ENCODE measurements around the gene P2RY8.
"Not testable (repeated sequence)": the region's sequence is repeated elsewhere in the genome, so short reads cannot be mapped to it uniquely, and the experiment has no call there.

Gene P2RY8

DNA sequence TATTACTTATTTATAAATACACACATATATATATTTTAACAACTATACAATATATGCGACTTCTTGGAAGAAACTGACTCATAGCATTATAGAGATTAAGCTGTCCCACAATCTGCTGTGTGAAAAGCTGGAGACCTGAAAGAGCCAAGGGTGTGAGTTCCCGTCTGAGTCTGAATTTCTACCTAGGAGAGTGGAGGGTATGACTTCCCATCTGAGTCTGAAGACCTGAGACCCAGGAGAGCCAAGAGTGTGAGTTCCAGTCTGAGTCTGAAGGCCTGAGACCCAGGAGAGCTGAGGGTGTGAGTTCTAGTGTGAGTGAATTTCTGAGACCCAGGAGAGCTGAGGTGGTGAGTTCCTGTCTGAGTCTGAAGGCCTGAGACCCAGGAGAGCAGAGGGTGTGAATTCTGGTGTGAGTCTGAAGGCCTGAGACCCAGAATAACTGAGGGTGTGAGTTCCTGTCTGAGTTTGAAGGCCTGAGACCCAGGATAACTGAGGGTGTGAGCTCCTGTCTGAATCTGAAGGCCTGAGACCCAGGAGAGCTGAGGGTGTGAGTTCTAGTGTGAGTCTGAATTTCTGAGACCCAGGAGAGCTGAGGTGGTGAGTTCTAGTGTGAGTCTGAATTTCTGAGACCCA lies 8.9 kb upstream of the P2RY8 start:
- no peak for DNase-seq (ENCODE audit: low read depth in 2 of 3, low spot score in 1 of 3)

DNA sequence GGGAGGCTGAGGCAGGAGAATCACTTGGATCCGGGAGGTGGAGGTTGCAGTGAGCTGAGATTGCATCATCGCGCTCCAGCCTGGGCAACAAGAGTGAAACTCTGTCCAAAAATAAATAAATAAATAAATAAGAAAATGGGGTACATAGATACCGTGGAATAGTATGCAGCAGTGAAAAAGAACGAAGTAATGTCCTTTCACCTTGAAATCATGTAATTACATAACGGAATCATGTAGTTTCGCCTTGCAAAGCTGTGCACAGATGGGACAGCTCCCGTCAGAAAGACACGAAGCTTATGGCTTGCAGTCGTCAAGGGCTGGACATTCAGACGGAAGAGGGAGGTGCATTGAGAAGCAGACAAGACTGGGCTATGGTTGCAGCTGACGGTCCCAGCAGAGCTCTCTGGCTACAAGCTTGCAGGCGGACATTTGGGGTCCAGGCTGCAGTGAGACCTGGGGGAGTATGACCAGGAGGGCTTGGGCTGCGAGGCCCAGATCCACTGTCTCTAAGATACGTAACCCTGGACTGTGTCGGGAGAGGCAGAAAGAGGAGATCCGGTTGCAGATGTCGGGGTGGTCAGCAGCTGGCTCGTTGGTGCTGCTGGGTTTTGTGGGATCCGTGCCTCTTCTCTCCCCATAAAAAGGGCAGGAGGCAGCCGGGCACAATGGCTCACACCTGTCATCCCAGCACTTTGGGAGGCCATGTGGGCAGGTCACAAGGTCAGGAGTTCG lies 6.2 kb upstream of the P2RY8 start:
- DNase-seq (ENCODE audit: low read depth in 2 of 3, low spot score in 1 of 3) = no peak

DNA sequence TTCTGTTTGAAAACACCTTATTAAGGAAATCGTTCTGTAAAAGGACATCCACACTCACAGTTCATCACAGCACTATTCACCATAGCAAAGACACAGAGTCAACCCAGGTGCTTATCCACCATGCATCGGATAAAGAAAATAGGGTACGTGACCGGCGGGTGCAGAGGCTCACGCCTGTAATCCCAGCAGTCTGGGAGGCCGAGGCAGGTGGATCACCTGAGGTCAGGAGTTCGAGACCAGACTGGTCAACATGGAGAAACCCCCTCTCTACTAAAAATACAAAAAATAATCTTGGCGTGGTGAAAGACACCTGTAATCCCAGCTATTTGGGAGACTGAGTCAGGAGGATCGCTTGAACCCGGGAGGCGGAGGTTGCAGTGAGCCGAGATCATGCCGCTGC lies 2.2 kb upstream of the P2RY8 start:
- DNase-seq (ENCODE audit: low read depth in 2 of 3, low spot score in 1 of 3) = not testable (repeated sequence)

DNA sequence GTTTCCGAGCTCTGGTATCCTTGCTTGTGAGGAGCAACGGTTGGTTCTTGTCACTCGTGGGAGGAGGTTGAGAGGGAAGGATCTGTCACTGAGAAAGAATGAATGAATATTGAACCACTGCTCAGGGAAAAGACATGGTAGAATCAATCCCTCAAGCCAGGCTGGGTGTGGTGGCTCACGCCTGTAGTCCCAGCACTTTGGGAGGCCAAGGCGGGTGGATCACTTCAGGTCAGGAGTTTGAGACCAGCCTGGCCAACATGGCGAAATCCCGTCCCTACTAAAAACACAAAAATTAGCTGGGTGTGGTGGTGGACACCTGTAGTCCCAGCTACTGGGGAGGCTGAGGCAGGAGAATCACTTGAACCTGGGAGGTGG lies 718 bp upstream of the P2RY8 start:
- DNase-seq (ENCODE audit: low read depth in 2 of 3, low spot score in 1 of 3) = not testable (repeated sequence)

DNA sequence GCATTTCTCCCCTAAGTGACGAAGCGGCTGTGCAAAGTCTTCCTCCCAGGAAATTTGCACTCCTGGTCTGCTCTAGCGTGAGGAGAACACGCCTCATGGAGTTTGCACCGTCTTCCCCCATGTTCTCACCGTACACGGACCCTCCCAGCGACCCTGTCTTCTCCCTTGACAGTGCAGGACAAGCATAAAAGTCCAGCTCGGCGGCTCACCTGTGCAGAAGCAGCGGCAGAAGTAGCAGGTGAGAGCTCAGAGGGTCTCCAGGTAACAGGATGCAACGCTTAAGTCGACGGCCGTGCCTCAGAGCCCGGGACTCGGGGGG lies 314 bp downstream of the P2RY8 start:
- DNase-seq (ENCODE audit: low read depth in 2 of 3, low spot score in 1 of 3) = no peak

DNA sequence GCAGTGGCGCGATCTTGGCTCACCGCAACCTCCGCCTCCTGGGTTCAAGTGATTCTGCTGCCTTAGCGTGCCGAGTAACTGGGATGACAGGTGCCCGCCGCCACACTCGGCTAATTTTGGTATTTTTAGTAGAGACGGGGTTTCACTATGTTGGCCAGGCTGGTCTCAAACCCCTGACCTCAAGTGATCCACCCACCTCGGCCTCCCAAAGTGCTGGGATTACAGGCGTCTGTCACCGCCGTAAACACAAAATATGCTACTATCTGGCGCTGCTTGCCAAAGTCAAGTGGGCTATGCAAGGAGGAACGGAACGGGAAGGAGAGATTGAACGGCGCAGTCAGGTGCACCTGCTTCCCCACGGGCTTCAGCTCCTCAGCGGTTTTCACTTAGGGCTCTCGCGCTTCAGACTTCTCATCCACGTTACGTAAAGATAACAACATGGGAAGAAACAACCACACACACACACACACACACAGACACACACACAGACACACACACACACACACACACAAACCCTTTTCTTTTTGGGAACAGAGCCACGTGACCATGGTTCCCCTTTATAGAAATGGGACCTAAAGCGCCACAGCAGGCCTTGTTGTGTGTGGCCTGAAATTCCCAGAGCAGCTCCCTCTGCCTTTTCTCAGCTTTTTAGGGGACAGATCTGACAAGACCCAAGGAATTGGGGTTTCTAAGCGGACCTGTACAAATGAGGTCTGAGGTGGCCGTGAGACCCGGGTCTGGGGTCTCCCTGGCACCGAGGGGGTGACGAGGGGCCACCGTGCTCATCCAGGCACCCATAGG lies 1.5 kb downstream of the P2RY8 start:
- peak in 1 of 3 donors; percentile 58 for DNase-seq (ENCODE audit: low read depth in 2 of 3, low spot score in 1 of 3)

DNA sequence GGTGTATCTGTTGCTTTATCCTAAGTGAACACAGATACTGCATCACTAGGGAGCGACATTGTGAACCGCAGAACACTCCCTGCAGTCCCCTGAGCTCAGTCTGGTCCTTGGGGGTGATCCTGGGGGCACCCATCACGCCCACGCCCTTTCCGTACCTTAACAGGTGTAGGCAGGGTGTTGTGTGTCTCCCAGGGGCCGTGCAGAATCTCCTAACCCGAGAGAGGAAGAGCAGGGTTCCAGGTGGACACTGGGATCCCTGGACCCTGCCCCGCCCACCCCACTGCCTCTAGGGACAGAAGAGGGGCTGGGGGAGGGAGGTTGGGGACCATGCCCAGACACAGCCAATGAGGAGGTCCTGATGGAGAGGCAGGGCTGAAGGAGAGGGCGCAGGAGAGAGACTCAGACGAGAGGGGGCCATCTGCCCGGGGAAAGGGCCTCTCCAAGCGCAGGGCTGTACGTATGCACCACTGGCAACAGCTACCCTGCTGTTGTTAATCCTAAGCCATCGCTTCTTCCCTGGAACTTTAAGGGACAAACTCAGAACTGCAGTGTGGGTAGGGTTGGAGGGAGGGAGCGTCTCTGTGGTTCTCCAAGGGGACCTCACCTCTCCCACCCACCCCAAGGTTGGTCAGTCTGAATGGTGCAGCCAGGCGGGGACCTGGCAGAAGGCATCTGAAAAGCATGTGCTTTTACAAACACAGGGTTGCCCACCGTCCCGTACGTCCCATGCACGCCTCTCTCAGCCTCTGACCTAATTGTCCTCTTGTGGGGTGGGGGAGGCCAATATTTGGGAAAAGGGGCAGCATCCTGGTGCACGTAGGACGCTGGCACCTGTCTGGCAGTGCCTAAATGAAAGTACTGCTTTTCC lies 2.5 kb downstream of the P2RY8 start:
- DNase-seq (ENCODE audit: low read depth in 2 of 3, low spot score in 1 of 3) = peak in 1 of 3 donors; percentile 30

DNA sequence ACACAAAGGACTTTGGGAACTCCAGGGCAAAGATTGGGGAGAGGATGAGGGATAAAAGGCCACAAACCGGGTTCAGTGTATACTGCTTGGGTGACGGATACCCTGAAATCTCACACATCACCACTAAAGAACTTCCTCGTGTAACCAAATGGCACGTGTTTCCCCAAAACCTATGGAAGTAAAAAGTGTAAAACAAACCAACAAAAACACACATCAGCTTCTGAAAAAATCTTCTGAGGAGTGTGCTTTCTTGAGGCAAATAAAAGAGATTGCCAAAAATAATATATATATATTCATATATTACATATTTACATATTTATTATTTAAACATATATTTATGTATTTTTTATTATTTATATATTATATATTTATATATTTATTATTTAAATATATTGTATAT lies 3.9 kb downstream of the P2RY8 start:
- DNase-seq (ENCODE audit: low read depth in 2 of 3, low spot score in 1 of 3) = no peak

DNA sequence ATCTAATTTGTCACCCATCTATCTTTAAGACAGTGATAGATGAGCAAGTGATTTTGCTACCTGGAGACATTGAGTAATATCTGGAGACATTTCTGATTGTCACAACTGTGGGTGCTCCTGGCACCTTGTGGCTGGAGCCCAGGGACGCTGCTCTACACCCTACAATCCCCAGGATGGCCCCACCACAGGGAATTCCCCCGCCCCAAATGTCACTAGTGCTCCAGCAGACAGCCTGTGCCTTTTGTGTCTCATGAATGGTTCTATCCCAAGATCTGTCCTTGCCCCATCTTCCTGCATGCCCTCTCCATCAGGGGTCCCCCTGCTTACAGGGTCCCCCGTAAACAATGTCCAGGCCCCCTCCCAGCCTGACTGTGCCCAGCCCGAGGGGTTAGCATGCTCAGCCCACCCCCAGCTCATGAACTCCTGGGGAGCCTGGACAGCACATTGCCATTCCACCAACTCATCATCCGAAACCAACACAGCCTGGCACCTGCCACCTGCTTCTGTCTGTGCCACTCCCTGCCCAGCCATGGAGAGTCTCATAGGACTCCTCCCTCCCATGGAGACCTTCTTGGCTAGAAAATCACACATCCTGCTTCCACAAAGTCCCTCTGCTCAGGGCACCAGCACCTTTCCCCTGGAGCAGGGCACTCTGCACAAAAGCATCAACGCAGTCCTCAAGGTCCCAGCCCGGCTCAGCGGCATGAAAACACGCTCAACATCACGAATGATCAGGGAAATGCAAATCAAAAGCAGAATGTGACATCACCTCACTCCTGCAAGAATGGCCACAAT lies 5.7 kb downstream of the P2RY8 start:
- peak in 2 of 3 donors; percentile 42 to 63 for DNase-seq (ENCODE audit: low read depth in 2 of 3, low spot score in 1 of 3)

DNA sequence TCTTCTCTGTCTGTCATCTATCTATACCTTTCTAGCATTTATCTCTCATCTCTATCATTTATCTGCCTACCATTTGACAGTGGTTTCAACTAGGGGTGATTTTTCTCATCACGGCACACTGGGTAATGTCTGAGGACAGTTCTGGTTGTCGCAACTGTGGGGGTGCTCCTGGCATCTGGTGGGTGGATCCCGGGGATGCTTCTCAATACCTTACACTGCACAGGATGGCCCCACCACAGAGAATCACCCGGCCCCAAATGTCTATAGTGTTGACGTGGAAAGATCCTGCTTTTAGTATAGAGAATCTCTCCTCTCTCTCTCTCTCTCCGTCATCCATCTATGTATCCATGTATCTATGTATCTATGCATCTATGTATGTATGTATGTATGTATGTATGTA lies 7.2 kb downstream of the P2RY8 start:
- DNase-seq (ENCODE audit: low read depth in 2 of 3, low spot score in 1 of 3) = no peak

DNA sequence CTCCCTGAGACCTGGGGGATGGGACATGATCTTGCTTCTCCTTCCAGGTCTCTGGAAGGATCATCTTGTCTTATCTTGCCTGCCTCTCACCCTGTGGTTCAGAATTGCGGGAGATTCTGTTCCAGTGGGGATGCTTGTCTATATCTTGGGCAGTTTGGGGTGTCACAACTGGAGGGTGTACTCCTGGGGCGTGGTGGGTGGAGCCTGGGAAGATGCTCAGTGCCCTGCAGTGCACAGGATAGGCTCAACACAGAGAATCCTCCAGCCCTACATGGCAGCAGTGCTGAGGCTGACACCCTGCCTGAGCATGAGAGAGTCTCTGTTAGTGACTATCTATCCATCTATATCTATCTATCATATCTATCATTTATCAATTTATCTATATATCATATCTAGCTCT lies 7.7 kb downstream of the P2RY8 start:
- no peak for DNase-seq (ENCODE audit: low read depth in 2 of 3, low spot score in 1 of 3)

DNA sequence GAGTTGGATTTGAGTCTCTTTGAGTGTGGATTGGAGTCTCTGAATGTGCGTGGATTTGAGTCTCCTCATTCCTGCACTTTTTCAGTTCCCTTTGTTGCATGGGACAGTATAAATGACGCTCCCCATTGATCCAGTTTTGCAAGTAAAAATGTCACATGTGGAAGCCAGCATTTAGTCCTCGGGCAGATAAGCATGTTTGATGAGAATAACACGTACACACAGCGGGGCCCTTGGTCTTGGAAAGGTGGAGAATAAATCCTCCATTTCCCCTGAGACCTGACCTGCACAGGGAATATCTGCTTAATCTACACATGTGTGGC lies 8.1 kb downstream of the P2RY8 start:
- DNase-seq (ENCODE audit: low read depth in 2 of 3, low spot score in 1 of 3) = no peak

DNA sequence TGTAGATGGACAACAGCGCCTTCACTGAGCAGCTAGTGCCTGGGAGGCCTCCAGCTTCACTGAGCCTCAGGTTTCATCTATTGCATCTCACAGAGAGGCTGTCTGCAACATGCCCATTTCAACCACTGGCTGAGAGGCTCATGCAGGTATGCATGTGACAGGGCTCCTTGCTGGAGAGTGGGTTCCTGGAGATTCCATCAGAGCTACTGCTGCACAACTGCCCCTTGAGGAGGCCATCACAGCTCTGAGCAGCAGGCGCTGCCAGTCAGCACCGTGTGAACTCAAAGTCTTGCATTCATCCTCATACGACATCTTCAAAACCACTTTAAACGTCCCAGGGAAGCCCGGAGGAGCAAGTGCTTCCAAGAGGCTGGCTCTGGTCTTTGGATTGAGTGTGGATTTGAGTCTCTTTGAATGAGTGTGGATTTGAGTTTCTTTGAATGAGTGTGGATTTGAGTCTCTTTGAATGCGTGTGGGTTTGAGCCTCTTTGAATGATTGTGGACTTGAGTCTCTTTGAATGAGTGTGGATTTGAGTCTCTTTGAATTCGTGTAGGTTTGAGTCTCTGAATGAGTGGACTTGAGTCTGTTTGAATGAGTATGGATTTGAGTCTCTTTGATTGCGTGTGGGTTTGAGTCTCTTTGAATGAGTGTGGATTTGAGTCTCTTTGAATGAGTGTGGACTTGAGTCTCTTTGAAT lies 8.7 kb downstream of the P2RY8 start:
- no peak for DNase-seq (ENCODE audit: low read depth in 2 of 3, low spot score in 1 of 3)

DNA sequence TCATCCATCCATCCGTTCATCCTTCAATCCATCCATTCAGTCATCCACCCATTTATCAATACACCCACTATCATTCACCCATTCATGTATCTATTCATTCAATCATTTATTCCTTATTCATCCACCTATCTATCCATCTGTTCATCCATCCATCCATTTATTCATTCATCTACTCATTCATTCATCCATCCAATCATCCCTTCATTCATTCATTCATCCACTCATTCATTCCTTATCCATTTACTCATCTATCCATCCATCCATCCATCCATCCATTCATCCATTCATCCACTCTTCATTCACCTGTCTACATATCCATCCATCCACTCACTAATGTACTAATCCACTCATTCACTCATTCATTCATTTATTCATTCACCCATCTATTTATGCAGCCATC lies 9.5 kb downstream of the P2RY8 start:
- DNase-seq (ENCODE audit: low read depth in 2 of 3, low spot score in 1 of 3) = no peak

DNA sequence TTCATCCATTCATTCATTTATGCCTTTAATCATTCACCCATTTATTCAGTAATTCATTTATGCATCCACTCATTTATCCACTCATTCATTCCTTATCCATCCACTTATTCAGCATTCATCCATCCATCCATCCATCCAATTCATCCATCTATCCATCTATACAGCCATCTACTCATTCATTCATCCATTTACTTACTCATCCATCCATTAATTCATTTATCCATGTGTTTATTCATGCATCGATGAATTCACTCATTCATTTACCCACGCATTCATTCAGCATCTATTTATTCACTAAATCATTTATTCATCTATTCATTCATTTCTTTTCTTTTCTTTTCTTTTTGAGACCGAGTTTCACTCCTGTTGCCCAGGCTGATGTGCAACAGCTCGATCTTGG lies 10.4 kb downstream of the P2RY8 start:
- DNase-seq (ENCODE audit: low read depth in 2 of 3, low spot score in 1 of 3) = no peak

DNA sequence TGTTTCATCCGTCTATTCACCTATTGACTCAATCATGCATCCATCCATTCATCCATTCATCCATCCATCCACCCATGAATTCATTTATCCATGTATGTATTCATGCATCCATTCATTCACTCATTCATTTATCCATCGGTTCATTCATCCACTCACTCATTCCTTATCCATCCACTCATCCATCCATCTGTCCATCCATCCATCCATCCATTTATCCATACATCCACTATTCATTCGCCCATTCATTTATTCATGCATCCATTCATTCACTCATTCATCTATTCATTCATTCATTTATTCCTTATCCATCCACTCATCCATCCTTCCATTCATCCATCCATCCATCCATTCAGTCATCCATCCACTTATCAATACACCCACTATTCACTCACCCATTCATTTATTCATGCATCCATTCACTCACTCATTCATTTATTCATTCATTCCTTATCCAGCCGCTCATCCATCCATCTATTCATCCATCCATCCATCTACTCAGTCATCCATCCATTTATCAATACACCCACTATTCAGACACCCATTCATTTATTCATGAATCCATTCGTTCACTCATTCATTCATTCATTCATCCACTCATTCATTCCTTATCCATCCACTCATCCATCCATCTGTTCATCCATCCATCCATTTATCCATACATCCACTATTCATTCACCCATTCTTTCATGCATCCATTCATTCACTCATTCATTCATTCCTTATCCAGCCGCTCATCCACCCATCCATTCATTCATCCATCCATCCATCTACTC lies 11.2 kb downstream of the P2RY8 start:
- DNase-seq (ENCODE audit: low read depth in 2 of 3, low spot score in 1 of 3) = no peak

DNA sequence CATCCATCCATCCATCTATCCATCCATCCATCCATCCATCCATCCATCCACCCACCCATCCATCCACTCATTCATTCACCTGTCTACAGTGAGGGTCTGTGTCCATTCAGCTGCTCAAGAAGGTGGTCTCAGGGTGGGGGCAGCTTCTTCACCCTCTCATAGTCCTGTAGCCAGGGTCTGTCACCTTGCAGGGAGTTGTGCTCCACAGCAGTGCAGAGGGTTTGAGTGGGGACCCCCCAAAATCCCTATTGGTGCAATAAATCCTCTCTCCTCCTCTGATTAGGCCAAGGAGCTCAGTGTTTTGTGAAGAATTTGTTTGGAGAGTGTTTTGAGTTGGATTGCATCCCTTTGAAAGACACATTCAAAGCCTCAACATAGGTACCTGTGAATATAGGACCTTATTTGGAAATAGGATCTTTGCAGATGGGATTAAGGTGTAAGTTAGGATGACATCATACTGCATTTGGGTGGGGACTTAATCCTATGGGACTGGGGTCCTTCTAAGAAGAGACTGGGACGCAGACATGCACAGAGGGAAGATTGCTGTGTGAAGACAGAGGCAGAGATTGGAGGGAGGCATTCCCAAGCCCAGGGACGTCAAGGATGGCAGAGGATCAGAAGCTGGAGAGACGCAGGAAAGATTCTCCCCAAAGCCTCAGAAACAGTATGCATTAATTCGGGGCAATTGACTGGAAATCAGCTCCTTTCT lies 12.0 kb downstream of the P2RY8 start:
- no peak for DNase-seq (ENCODE audit: low read depth in 2 of 3, low spot score in 1 of 3)

DNA sequence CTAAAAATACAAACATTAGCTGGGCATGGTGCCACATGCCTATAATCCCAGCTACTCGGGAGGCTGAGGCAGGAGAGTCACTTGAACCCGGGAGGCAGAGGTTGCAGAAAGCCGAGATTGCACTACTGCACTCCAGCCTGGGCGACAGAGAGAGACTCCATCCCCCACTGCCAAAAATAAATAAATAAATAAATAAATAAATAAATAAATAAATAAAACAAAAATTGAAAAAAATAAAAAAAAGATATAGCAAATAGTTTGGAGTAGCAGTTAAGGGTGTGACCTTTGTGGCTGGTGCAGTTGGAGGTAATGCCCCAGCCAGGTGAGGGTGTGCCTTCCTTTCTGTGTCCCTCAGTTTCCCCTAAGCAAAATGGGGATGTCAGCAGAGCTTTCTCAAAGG lies 14.1 kb downstream of the P2RY8 start:
- DNase-seq (ENCODE audit: low read depth in 2 of 3, low spot score in 1 of 3) = not testable (repeated sequence)

DNA sequence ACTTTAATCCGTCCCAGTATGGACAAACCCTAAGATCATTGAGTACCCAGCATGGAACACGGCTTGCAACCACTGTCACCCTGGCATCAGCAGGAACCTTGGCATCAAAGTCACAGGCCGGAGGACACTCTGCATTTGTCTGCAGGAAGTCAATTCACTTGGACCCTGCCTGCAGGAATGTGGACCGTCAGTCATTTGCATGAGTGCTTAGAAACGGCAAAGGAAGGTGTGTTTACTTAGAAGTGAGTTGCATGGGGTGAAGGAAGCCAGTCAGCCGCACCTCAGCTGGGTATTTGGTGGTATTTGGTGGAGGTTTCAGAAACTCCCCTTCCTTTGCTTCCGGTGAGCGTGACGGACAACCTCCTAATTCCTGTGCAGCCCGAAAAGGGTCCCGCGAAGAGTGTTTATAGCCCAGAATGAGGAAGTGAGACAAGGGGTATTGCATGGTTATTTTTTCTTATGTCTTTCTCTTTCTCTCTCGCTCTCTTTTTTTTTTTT lies 15.5 kb downstream of the P2RY8 start:
- DNase-seq (ENCODE audit: low read depth in 2 of 3, low spot score in 1 of 3) = peak in 2 of 3 donors; percentile 43 to 44
